Fibroblast of villous mesenchyme (primary cell): Measurements from ENCODE around the gene LIPJ. TPM values are rescaled to one million over a fixed set of nuclear protein-coding genes. Genes with fewer than 3 reads are reported as not detected.

ENCODE experiments used
- DNase-seq: peaks from one replicate; pipeline ENCODE4 v3.0.0-alpha.2; 2010; ENCODE audit warnings: low read depth
- H3K4me3 ChIP-seq: 2 replicates; pipeline ENCODE4 v1.5.1; 2011; ENCODE audit warnings: low read depth, mild to moderate bottlenecking, low read length
- total RNA-seq: library from RNA; depleted of rRNA; stranded (reverse); fragments of >200 nt; gene quantifications from 2 replicates; pipeline ENCODE4 v1.2.3, GENCODE V29; 2012
- TF ChIP-seq, protein P1 (sequence below): IDR thresholded peaks from 2 replicates; pipeline ENCODE4 v1.5.1; 2012; ENCODE audit warnings: low read depth, mild to moderate bottlenecking, low read length; ENCODE audit not compliant: insufficient read depth

LIPJ gene
- total RNA-seq, 1 donor: under 0.01 TPM

- DNase-seq: no peak
- no peak overlapping the region for H3K4me3 ChIP-seq
- TF ChIP-seq, protein P1, sequence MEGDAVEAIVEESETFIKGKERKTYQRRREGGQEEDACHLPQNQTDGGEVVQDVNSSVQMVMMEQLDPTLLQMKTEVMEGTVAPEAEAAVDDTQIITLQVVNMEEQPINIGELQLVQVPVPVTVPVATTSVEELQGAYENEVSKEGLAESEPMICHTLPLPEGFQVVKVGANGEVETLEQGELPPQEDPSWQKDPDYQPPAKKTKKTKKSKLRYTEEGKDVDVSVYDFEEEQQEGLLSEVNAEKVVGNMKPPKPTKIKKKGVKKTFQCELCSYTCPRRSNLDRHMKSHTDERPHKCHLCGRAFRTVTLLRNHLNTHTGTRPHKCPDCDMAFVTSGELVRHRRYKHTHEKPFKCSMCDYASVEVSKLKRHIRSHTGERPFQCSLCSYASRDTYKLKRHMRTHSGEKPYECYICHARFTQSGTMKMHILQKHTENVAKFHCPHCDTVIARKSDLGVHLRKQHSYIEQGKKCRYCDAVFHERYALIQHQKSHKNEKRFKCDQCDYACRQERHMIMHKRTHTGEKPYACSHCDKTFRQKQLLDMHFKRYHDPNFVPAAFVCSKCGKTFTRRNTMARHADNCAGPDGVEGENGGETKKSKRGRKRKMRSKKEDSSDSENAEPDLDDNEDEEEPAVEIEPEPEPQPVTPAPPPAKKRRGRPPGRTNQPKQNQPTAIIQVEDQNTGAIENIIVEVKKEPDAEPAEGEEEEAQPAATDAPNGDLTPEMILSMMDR: no peak
Measured at GRCh38 chr10:88616250-88616977, 29.9 kb downstream of the LIPJ start.

DNA sequence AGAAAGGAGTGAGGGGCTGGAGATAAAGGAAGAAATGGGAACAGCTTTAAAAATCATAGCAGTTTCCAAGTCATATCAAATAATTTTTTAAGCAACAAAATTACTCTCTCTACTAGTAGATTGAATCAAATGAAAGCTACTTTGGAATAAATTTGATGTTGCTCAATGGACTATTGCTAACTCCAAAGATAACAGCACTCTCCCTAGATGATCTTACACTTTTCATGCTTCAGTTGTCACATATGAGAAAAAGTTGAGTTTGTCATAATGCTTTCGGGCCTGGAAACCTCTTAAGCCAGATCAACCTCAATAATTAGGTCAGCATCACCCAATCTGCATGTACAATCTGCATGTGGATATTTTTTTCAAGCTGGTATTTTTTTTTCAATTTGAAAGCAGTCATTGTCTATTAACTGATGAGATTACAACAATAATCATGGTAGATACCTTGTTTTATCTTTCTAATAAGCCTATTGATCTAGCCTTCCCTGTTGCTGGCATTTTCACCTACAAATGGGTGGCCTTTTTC is 31.3 kb downstream of the LIPJ start:
- no peak overlapping the region for H3K4me3 ChIP-seq
- TF ChIP-seq, protein P1: no peak
- no peak for DNase-seq

GRCh38 chr10:88618496-88618895 is 31.9 kb downstream of the LIPJ start:
- TF ChIP-seq, protein P1: no peak
- no peak for DNase-seq
- no peak overlapping the region for H3K4me3 ChIP-seq

DNA sequence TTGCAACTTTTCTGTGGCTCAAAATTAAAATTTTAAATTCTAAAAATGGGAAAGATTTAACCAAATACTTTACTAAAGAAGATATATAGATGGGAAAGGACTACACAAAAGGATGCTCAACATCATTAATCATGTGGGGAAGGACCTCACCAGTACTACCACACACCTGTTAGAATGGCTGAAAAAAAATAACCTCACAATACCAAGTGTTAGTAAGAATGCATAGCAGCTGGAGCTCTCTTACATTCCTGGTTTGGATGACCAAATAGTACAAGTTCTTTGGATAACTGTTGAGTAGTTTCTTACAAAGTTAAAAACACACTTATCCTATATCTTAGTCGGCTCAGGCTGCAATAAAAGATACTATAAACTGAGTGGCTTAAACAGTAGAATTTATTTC is 33.9 kb downstream of the LIPJ start:
- TF ChIP-seq, protein P1: no peak
- H3K4me3 ChIP-seq: no peak overlapping the region
- DNase-seq: no peak

GRCh38 chr10:88623835-88624234 is 37.3 kb downstream of the LIPJ start:
- no peak for DNase-seq
- H3K4me3 ChIP-seq: no peak overlapping the region
- TF ChIP-seq, protein P1: no peak

DNA sequence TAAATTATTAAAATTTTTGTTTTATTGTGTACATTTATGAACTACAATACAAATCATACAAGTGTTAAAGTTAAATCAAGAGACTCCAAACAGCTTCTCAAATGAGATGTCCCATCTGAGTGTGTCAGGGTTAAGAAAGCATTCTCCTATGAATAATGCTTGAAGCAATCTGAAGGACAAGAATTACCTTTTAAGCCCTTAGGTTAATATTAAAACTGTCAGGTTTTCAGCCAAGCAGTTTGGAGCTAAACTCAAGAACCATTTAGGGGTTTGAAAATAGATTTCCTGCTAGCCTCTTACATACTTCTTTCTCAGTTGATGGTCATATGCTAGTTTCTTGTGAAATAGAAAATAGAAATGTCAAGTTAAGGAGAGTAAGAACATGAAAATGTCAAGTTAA is 38.3 kb downstream of the LIPJ start:
- DNase-seq: peak; percentile 7
- no peak overlapping the region for H3K4me3 ChIP-seq
- TF ChIP-seq, protein P1: no peak

DNA sequence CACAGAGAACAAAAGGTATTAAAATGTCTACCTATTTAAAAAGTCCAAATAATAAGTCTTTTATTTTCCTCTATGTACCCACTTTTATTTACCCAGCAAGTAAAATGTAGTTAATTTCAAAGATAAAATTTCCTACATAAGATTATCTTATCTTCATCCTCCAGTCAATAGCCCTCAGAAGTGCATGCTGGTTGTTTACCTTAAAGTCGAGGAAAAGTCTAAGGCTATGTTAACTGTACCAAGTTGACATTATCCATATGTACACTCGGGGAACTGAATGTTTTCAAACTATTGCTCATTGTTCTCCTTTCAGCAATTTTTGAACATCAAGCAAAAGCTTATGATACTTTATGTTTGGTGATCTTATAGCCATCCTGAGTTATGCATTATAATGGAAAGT is 53.6 kb downstream of the LIPJ start:
- no peak for DNase-seq
- TF ChIP-seq, protein P1: no peak
- H3K4me3 ChIP-seq: no peak overlapping the region
